Hepatocyte (in vitro differentiated cells): ENCODE measurements around the gene TSPAN6. TPM values are rescaled to one million over a fixed set of nuclear protein-coding genes. Genes with fewer than 3 reads are reported as not detected.

ENCODE experiments used
- DNase-seq: peaks from one replicate; pipeline ENCODE4 v3.0.0-alpha.2; 2016; ENCODE audit warnings: low spot score
- H2AFZ ChIP-seq: fragments of 200-600 bp; sonication (generic); 2 replicates; pipeline ENCODE4 v1.6.0; 2016; ENCODE audit warnings: antibody characterized with exemption, mild to moderate bottlenecking
- H3K27ac ChIP-seq: fragments of 200-600 bp; sonication (generic); 2 replicates; pipeline ENCODE4 v1.5.1; 2016; ENCODE audit warnings: mild to moderate bottlenecking
- H3K27me3 ChIP-seq: fragments of 200-600 bp; sonication (generic); 2 replicates; pipeline ENCODE4 v1.6.1; 2016
- H3K36me3 ChIP-seq: fragments of 200-600 bp; sonication (generic); replicated peaks from 2 replicates; pipeline ENCODE4 v1.5.1; 2016; ENCODE audit warnings: low read depth; ENCODE audit not compliant: insufficient read depth
- H3K4me1 ChIP-seq: fragments of 200-600 bp; sonication (generic); 2 replicates; pipeline ENCODE4 v1.5.1; 2016; ENCODE audit warnings: mild to moderate bottlenecking, moderate library complexity; ENCODE audit not compliant: insufficient read depth
- H3K4me2 ChIP-seq: fragments of 200-600 bp; sonication (generic); 2 replicates; pipeline ENCODE4 v1.6.0; 2016
- H3K4me3 ChIP-seq: fragments of 200-600 bp; sonication (generic); 2 replicates; pipeline ENCODE4 v1.5.1; 2016; ENCODE audit warnings: mild to moderate bottlenecking
- H3K79me2 ChIP-seq: fragments of 200-600 bp; sonication (generic); 2 replicates; pipeline ENCODE4 v1.6.0; 2017; ENCODE audit warnings: mild to moderate bottlenecking
- H3K9me2 ChIP-seq: fragments of 200-600 bp; sonication (generic); replicated peaks from 2 replicates; pipeline ENCODE4 v1.6.0; 2017; ENCODE audit warnings: mild to moderate bottlenecking; ENCODE audit not compliant: insufficient read depth
- H3K9me3 ChIP-seq: fragments of 200-600 bp; sonication (generic); 2 replicates; pipeline ENCODE4 v1.5.1; 2016; ENCODE audit warnings: low read depth, mild to moderate bottlenecking
- H4K20me1 ChIP-seq: fragments of 200-600 bp; sonication (generic); 2 replicates; pipeline ENCODE4 v1.6.0; 2016; ENCODE audit warnings: mild to moderate bottlenecking; ENCODE audit not compliant: insufficient read depth, poor library complexity, severe bottlenecking
- CTCF ChIP-seq: fragments of 200-600 bp; sonication (generic); IDR thresholded peaks from 2 replicates; pipeline ENCODE4 v1.5.1; 2016; ENCODE audit warnings: antibody characterized with exemption, mild to moderate bottlenecking; ENCODE audit not compliant: poor library complexity
- EZH2 ChIP-seq: fragments of 200-600 bp; sonication (generic); IDR thresholded peaks from 2 replicates; pipeline ENCODE4 v1.6.1; 2016; ENCODE audit warnings: antibody characterized with exemption, mild to moderate bottlenecking, borderline replicate concordance
- EZH2phosphoT487 ChIP-seq: fragments of 200-600 bp; sonication (generic); IDR thresholded peaks from one replicate; pipeline ENCODE4 v1.6.1; 2018; ENCODE audit warnings: antibody characterized with exemption, mild to moderate bottlenecking, low read depth, moderate library complexity; ENCODE audit not compliant: unreplicated experiment, severe bottlenecking
- WGBS: methylation state at CpG from one replicate; pipeline ENCODE4 v1.1.6; 2016; ENCODE audit warnings: low lambda C conversion rate; ENCODE audit errors: missing lambda C conversion rate; 5-methylcytosine and 5-hydroxymethylcytosine counted together
- polyA plus RNA-seq: library from polyadenylated mRNA; unstranded; fragments of >200 nt; fragmentation: Nextera tagmentation; extraction: Ambion mirVana; gene quantifications from 2 replicates; pipeline ENCODE4 v1.2.1, GENCODE V29; 2016
- total RNA-seq: library from RNA; depleted of rRNA; stranded (reverse); fragments of >200 nt; gene quantifications from 2 replicates; pipeline ENCODE4 v1.2.3, GENCODE V29; 2014

TSPAN6 gene
- total and polyA plus RNA-seq, 2 experiments from 2014 or later = 131 to 134 TPM

GRCh38 chrX:100600758-100601157 lies 35.8 kb downstream of the TSPAN6 start:
- Histone ChIP-seq H4K20me1 (no peaks in the 10 kb centered on the region), H2AFZ (no peak overlapping the region), H3K9me3 (no peaks in the 10 kb centered on the region), H3K4me3 (no peak overlapping the region), H3K27me3 (no peaks in the 10 kb centered on the region), H3K79me2 (no peaks in the 10 kb centered on the region), H3K9me2 (no peaks in the 10 kb centered on the region), H3K4me2 (no peak overlapping the region), H3K27ac (no peak overlapping the region), H3K36me3 (no peaks in the 10 kb centered on the region), H3K4me1 (no peaks in the 10 kb centered on the region)
- DNase-seq = no peak
- 70% methylated on average over 1 of the region's 1 CpG for WGBS
- no peak for TF ChIP-seq EZH2
- no peak for TF ChIP-seq EZH2phosphoT487
- TF ChIP-seq CTCF = no peak

GRCh38 chrX:100600340-100600739 lies 36.3 kb downstream of the TSPAN6 start:
- no peak for DNase-seq
- TF ChIP-seq EZH2phosphoT487 = no peak
- no peak for TF ChIP-seq CTCF
- TF ChIP-seq EZH2 = no peak

GRCh38 chrX:100599456-100599855 lies 37.1 kb downstream of the TSPAN6 start:
- no peak for DNase-seq
- H3K4me2 ChIP-seq = no peak overlapping the region
- no peaks in the 10 kb centered on the region for H3K79me2 ChIP-seq
- no peaks in the 10 kb centered on the region for H3K36me3 ChIP-seq
- no peaks in the 10 kb centered on the region for H3K27me3 ChIP-seq
- TF ChIP-seq CTCF (no peak), EZH2 (no peak), EZH2phosphoT487 (no peak)
- H3K4me1 ChIP-seq = no peaks in the 10 kb centered on the region
- H2AFZ ChIP-seq = no peak overlapping the region
- H3K4me3 ChIP-seq = no peak overlapping the region
- H3K9me3 ChIP-seq = no peaks in the 10 kb centered on the region
- no peak overlapping the region for H3K27ac ChIP-seq
- no peaks in the 10 kb centered on the region for H4K20me1 ChIP-seq
- H3K9me2 ChIP-seq = no peaks in the 10 kb centered on the region
- 87% methylated on average over 9 of the region's 9 CpGs for WGBS

More at GRCh38 chrX:100600340-100600739, 36.3 kb downstream of the TSPAN6 start:
- Histone ChIP-seq H3K4me3 (no peak overlapping the region), H3K9me2 (no peaks in the 10 kb centered on the region), H3K4me1 (no peaks in the 10 kb centered on the region), H4K20me1 (no peaks in the 10 kb centered on the region), H3K9me3 (no peaks in the 10 kb centered on the region), H2AFZ (no peak overlapping the region), H3K4me2 (no peak overlapping the region), H3K27me3 (no peaks in the 10 kb centered on the region), H3K27ac (no peak overlapping the region), H3K36me3 (no peaks in the 10 kb centered on the region), H3K79me2 (no peaks in the 10 kb centered on the region)

GRCh38 chrX:100596601-100597000 lies 40.0 kb downstream of the TSPAN6 start:
- Histone ChIP-seq H4K20me1 (no peaks in the 10 kb centered on the region), H3K4me3 (no peak overlapping the region), H3K4me2 (no peak overlapping the region), H2AFZ (no peak overlapping the region), H3K27me3 (no peaks in the 10 kb centered on the region), H3K9me3 (no peaks in the 10 kb centered on the region), H3K79me2 (no peaks in the 10 kb centered on the region), H3K36me3 (no peaks in the 10 kb centered on the region), H3K9me2 (no peaks in the 10 kb centered on the region), H3K27ac (no peak overlapping the region), H3K4me1 (no peaks in the 10 kb centered on the region)
- 46% methylated on average over 2 of the region's 2 CpGs for WGBS
- DNase-seq = no peak
- TF ChIP-seq EZH2 (no peak), CTCF (no peak), EZH2phosphoT487 (no peak)
